Iris pigment epithelial cell (primary cell): ENCODE data around the gene SEL1L2.

ENCODE experiments used
- DNase-seq: peaks from one replicate; pipeline ENCODE4 v3.0.0-alpha.2; 2011; ENCODE audit warnings: low read depth

Gene SEL1L2

GRCh38 chr20:13813910-13814309, 176.5 kb downstream of the SEL1L2 start:
- no peak for DNase-seq

DNA sequence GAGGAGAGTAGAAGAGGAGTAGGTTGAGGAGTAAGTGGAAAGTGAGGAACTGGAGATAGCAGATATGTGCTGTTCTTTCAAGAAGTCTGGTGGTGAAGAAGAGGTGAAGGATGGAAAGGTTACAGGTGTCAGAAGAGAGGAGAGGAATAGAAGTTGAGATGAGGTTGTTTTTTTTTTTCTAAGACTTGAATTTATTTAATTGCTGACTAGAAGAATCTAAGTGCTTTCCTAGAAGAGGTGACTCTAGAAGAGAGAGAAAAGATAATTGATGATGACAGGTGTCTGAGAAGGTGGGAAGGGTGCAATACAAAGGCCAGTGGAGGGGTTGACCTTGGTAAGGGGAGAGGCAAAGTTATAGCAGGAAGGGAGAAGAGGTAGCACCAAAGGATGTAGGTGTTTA, 180.0 kb downstream of the SEL1L2 start:
- DNase-seq, result no peak

- no peak for DNase-seq
Observed at GRCh38 chr20:13809855-13810254, 180.6 kb downstream of the SEL1L2 start.

DNA sequence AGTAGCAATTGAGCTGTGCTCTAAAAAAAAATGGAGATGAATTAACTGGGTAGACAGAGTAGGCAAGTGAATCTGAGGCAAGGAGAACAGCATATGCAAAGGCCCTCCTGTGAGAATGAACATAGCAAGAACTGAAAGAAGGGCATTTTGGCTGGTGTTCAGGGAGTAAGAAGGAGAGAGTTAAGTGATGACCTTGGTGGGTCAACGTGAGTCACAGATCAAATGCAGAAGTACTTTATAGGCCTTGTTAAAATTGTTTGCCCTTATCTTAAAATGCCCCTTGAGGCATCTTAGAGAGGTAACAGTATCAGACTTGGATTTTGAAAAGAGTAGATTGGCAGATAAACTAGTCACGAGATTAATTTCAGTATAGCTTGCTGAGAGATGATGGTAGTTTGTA, 181.0 kb downstream of the SEL1L2 start:
- DNase-seq, result no peak

- peak; percentile 88 for DNase-seq
Observed at GRCh38 chr20:13800728-13801134, 189.7 kb downstream of the SEL1L2 start.

DNA sequence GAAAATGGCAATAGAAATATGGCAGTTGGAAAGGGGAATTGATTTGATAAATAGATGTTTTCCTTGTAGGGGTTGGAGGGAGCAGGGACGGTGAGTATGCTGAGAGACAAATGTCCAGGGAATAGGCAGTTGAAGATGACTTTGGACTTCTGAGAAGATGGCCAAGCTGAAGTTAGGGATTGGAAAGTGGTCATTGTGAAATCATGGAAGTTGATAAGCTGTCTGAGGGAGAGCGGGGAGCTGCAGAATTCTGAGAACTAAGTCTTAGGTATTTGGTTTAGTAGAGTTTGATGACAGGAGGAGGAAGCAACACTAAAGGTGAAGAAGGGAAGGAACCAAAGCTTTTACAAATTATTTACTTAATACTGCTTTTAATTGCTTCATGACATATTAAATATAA, 190.4 kb downstream of the SEL1L2 start:
- no peak for DNase-seq
